HG02759 (cell line): ENCODE measurements around the gene CFAP141.
"Not testable (repeated sequence)": the region's sequence is repeated elsewhere in the genome, so short reads cannot be mapped to it uniquely, and the experiment has no call there.

ENCODE experiments used
- ATAC-seq: cut with Tn5 transposase; IDR thresholded peaks from one replicate; pipeline ENCODE4 v1.9.1; 2021; ENCODE audit warnings: mild to moderate bottlenecking, moderate library complexity; ENCODE audit not compliant: unreplicated experiment

The CFAP141 gene

DNA sequence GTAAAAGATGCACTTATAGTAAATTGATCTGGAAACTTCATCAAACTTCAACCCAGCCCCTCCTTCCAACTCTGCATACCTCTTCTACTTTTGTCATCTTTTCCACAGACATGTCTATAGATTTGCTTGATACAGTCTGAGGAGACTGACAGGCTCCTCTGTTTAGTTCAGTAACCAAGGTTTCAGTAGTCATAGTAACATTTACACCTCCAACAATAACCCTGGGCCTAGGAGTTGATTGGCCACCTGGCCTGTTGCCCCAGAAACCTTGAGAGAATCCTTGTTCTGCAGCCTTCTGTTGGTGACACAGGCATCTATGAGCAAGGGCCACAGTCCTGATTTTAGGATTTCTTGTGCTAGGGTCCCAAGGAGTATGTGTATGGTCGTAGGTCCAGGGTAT, at the start of gene CFAP141:
Gene CFAP141 (minus strand): TSS at position 138 of the 400 bp plus-strand sequence. CDS start 26 bp downstream, at position 112.
- ATAC-seq, result no peak

DNA sequence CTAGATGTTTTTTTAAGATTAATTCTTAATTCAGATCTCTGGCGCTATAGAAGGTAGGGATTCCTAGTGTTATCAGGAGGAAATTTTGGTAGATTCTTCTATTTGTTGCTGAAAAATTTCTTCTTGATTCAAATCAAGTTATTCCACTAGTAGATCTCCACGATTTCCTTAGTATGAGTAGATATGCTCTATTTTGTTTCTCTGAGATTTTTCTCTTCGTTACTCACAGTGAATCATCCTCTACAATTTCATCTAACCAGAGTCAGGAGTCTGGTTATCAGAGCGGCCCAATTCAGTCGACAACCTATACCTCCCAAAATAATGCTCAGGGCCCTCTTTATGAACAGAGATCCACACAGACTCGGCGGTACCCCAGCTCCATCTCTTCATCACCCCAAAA, 47.5 kb upstream of the CFAP141 start:
- ATAC-seq, result no peak

DNA sequence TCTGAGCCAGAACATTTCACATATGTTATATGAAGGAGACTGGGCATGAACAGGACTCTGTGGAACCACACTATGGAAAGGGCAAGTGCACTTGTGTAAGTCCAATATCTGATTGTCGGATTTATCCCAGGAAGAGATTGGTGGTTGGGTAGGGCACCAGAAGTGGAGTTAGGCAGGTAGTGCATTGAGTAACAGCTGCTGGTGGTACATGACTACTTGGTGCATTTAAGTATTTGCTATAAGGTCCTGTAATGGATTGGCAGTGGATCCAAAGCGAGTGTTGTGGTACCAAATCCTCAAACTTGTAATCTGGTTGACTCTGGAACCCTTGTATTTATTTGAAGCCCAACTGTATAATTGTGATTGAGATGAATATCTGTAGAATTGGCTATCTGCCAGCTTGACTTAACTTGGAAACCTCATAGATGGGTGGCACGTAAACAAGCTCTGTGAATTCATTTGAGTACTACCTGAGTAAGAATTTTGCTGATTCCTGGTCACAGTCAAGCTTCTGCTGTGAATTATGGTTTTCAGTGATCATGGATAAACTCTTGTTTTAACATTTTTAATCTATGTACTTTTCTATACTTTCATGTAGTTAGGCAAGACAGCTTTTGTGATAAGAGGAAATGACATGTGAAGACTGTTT, 35.7 kb upstream of the CFAP141 start:
- no peak for ATAC-seq

DNA sequence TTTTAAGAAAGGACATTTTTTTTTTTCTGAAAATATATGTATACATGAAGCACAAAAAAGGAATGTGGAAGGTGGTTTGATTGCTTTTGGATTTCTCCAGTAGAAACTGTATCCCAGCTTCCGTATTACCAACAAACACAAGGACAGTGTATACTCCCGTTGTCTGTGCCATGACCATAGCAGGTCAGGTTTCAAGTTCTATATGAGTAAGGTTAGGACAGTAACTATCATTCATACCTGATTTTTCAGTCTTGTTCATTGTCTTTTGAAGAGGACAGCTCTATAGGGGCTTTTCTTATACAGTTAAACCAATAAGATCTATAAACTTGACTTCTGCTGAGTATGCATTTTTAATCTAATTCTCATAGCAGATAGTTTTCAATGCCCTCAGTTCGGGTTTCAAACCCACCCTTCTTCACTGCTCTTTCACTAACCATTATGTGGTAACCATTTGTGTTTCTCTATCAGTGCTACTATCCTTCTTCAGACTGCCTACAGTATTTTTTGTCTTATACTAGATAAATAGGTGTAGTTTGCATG, 34.2 kb upstream of the CFAP141 start:
- ATAC-seq, result no peak

DNA sequence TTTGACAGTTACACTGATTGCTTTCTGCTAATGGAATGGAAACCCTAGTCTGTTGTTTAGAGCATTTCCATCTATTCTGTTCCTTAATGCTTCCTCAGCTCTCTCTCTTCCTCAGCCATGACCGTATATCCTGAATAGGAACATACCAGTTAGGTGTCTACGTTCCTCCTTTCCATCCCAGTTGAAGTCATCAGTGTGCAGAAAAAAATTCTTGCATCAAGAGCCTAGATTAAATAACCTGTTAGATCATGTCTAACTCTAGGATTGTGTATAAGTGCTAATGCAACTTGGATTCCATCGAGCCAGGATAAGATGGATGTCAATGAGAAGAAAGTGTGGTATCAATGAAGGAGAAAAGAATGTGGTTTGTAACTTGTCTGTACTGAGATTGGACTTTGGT, 33.4 kb upstream of the CFAP141 start:
- no peak for ATAC-seq

DNA sequence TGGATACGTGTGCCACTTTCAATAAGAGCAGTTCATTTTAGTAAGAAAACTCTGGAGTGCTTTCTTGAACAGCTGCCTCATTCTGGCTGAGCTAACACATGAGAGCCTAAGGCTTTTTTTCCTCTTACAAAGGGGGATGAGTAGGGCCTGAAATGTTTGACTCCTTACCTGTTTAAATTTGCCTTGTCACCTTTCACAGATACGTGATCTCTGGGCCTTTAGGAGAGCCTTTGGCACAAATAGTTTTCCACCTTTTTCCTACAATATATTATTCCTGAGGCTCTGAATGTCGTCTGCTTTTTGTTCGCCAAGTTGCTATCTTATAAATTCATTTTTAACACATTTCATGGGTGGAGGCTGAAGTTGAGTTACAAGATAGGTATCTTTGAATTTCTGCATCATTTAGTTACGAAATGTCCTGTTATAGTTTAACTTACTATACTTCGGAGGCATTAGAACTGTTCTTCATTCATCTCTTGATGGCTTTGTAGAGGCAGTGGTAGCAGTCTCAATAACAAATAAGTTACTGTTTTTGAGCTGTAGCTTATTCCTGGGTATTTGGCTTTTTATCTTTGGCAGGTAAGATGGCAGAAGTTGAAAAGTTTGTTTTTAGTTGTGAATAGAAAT, 31.9 kb upstream of the CFAP141 start:
- ATAC-seq, result no peak

DNA sequence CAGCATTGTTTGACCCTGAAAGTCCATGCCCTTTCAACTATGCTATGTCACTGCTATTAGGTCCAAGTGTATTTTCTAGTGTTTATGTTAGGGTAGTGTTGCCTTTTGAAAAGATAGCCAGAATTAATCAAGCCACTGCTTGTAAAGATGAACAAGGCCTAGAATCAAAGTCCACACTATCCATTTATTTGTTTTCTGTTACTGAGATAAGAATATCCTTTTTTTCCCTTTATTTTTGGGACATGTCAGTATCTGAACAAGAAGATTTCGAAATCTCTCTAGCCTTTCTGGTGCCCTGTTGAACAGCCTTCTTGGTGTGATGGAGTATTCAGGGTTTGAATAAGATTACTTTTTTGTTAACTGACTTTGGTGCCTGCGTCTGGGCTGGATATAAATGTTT, 31.3 kb upstream of the CFAP141 start:
- no peak for ATAC-seq

DNA sequence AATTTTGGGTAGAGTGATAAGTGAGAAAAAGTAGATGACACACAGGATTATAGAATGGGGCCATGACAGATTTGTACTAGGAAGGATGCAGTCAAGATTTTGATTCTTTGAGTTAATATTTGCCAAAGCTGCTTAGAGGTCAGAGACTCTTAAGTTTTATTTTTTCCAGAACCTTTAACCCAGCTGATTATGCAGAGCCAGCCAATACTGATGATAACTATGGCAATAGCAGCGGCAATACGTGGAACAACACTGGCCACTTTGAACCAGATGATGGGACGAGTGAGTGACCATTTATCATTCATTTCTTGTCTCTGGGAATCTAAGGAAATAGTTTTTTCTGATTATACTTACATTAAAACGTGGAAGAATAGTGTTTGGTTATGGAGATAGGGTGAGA, 30.7 kb upstream of the CFAP141 start:
- ATAC-seq, result no peak

DNA sequence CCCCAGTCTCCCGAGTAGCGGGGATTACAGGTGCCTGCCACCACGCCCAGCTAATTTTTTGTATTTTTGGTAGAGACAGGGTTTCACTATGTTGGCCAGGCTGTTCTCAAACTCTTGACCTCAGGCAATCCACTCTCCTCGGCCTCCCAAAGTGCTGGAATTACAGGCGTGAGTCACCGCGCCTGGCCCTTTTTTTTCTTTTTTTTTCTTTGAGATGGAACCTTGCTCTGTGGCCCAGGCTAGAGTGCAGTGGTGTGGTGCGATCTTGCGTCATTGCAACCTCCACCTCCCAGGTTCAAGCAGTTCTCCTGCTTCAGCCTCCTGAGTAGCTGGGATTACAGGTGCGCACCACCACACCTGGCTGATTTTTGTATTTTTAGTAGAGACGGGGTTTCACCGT, 27.0 kb upstream of the CFAP141 start:
- not testable (repeated sequence) for ATAC-seq

DNA sequence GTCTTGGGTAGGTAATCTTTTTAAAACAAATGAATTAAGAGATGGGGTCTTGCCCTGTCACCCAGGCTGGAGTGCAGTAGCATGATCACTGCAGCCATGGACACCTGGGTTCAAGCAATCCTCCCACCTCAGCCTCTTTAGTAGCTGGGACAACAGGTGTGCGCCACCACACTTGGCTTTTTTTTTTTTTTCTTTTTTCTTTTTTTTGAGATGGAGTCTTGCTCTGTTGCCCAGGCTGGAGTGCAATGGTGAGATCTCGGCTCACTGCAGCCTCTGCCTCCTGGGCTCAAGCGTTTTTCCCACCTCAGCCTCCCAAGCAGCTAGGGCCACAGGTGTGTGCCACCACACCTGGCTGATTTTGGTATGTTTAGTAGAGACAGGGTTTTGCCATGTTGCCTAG, 25.0 kb upstream of the CFAP141 start:
- ATAC-seq, result not testable (repeated sequence)

DNA sequence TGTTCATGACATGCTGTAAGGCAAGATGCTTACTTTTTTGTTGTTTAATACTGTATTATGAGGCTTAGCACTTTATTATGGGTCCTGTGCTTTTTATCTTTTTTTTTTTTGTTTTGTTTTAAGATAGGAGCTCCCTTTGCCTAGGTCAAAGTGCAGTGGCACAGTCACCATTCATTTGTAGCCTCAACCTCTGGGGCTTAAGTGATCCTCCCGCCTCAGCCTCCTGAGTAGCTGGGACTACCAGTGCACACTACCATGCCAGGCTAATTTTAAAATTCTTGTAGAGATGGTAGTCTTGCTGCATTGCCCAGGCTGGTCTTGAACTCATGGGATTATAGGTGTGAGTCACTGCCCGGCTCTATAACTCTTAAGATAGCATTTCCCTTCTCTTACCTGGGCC, 19.2 kb upstream of the CFAP141 start:
- no peak for ATAC-seq

DNA sequence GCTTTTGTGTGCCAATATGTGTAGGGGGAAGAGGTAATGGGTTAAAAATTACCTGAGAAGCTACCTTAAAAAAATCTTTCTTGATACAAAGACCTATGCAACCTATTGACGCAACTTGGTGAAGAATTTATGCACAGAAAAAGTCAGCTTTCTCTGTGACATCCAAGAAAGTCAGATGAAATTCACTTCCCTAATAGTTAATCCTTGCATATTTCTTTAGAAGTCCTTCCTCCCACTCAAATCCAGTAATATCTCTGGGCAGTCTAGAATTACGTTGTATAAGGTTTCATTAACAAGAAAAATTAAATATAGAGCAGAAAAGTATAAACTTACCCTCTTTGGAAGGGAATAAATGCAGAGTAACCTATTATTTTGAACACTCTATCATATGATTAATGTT, 17.5 kb upstream of the CFAP141 start:
- no peak for ATAC-seq

DNA sequence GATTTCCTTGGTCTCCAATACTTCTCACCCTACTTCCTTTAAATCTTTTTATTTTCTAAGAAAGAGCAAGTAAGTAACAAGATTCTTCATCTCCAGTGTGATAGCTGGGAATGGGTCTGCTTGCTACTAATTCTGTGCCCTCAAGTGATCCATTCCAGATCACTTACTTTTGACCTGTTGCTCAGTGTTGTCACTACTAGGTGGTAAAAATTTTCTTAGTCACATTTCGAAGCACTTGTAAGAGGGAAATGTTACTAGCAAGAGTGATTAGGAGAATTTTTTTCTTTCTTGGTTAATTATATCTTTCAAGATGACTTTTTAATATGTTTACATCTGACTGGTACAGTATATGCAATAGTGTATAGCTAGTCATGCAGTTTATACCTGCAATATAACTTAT, 16.8 kb upstream of the CFAP141 start:
- no peak for ATAC-seq

DNA sequence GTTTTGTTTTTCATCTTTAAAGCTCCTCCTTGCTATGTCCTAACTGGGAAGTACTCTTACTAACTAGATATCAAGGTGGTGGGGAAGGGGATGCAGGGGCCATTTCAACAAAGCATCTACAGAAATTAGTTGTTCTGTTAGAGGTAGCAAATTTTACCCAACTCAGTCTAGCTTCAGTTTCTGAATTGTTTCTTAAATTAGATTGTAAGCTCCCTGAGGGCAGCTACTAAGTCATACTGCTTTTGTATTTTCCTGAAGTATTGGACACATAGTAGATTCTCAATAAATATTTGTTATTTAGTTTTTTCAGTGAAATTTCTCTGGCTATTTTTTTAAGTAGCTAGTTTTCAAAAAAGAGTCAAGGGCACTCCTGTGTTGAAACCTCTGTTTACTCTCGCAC, 16.4 kb upstream of the CFAP141 start:
- ATAC-seq, result no peak

DNA sequence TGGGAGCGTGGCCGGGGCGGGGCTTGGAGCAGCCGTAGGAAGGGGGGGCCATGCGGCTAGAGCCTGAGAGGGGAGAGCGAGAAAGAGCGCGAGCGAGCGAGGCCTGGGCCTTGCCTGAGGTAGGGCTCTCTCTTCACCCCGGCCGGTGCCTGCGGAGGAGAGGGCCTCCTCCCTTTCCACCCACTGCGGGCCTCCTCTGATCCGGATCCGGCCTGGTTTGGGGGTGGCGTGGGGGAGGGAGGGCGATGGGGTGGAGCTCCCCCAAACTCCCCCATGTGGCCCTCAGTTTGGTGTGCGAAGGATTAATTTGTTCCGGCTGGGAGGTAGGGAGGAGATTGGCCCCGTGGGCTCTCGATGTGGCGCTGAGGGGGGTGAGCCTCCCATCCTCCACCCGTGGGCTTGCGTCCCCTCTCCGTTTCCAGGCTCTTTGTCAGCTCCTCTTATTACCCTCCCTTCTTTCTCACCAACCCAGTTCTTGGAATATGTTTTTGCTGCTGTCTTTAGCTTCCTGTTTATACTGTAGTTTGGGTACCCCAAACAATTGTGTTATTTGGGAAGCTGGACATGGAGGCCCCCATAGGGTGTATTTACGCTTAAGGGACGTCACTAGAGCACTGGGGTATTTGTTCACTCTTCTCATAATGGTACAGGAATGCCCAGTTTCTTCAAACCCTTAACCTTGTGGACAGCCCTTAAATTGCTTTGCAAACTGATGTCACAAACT, 15.3 kb upstream of the CFAP141 start:
- ATAC-seq, result peak; percentile 10

DNA sequence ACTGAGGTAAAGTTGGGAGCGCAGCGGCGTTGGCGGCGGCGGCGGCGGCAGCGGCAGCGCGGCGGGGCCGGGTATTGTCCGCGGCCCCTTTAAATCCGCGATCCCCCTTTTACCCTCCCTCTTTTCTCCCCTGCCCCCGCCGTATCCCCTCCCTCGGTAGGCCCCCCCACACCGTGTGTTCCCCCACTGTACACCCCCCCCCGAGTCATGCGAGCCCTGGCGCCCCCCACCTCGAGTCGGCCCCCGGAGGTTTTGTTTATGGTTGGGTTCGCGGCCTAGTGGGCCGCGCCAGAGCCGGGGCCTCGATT, 14.8 kb upstream of the CFAP141 start:
- ATAC-seq, result no peak

DNA sequence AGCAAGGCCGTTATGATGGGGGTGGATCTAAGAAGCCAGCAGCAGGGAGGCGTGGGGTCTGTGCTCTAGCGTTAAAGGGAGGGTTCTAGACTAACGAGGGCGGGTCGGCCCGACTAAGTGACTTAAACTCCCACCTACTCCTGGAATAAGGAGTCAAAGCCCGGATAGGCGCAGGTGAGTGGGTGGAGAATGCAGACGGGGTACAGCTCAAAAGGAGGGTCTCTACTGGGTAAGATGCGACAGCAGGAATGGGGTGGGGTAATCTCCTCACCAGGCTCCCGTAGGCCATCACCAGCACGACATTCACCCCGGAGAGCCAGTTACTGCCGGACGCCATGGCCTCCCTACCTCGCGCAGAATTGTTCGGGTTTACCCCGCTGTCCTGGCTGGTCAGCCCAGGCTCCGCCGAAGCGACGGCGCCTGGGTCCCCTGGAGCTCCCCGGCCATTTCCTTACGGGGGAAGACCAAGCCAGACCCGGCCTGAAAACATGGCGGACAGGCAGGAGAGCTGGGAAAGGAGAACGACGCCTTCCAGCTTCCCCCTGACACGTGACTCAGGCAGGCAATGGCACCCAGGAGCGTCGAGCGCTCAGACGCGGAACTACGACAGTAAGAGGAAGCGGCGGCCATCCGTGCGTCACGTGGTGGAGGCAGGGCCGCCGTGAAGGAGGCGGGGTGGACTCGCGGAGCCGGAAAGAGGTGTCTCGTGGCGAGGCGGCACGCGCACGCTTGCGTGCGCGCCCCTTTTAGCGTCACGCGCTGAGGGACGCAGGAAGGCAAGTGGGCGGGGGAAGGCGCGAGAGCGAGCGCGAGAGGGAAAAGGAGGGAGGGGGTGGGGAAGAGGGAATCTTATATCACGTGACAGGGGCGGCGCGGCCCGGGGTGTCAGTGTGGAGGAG, 14.2 kb upstream of the CFAP141 start, which contains the start of gene UBAP2L:
Gene UBAP2L (plus strand): TSS at position 885 of the 899 bp plus-strand sequence. CDS start 4,169 bp downstream, outside the sequence.
- ATAC-seq, result peak; percentile 93

DNA sequence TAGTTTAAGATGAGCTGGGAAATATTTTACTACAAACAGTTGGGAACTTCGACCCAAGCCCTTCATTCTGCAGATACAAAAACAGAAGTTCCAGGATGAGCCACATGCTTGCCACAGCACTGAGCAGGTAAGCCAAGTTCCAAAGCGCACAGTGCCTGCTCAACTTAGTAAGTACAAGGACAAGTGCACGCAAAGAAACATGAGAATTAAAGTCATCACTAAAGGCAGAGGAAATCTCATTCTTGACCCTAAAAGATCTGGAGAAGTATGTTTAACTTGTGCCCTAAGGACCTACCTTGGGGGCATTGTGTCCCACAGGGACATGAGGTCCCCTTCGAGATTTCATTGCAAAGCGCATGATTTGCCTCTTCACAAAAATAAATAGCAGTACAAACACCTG, 13.4 kb upstream of the CFAP141 start:
- no peak for ATAC-seq

DNA sequence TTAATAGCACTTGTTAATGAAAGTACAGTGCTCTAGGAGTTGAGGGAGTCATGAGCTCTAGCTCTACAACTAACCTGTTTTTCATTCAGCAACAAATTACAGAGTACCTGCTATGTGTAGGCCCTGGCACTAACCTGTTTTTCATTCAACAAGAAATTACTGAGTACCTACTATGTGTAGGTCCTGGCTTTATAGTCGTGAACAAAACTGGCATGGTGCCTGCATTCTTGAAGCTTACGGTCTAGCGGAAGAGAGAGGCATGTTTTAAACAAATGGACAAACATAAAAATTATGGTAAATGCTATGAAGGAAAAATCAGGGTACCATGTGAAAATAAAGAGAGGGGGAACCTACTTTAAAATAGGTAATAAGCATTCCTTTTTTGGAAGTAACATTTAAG, 12.4 kb upstream of the CFAP141 start:
- no peak for ATAC-seq

DNA sequence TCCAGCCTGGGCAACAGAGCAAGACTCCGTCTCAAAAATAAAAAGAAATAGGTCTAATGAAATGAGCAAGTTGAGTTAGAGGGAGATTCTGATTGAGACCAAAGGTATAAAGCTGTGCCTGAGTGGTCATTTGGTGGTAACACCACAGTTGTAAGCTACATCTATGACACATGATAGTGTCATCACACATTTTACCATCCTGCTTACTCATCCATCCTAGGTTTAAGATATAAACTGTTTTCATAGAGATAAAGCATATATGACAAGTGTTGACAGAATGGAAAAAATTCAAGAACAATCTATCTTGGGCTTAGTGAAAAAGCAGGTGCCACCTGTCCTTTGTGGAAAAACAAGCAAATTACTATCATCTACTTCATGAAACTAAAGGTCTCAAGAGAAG, 7.1 kb upstream of the CFAP141 start:
- ATAC-seq, result no peak

DNA sequence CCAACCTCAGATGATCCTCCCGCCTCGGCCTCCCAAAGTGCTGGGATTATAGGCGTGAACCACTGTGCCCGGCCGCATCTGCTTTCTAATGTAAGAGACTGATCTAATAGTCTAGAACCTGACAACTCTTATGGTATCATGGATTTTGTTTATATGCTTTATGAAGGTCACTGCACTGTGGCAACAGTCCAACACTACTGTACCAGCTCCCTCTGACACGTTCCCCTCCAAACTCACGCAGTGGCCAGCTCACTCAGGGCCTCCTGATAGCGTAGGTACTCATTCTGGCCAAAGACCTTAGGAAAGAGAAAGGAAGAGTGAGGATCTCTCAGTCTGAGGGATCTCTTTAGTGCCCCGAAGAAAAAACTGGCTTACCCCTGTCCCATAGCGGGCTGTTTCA, 6.0 kb upstream of the CFAP141 start:
- ATAC-seq, result no peak
